ENCODE results near the gene CBX1.
A peak's percentile ranks its signal among the peaks of the same experiment; 100 is the strongest.
"Not testable (repeated sequence)": the region's sequence is repeated elsewhere in the genome, so short reads cannot be mapped to it uniquely, and the experiment has no call there.

The CBX1 gene

DNA sequence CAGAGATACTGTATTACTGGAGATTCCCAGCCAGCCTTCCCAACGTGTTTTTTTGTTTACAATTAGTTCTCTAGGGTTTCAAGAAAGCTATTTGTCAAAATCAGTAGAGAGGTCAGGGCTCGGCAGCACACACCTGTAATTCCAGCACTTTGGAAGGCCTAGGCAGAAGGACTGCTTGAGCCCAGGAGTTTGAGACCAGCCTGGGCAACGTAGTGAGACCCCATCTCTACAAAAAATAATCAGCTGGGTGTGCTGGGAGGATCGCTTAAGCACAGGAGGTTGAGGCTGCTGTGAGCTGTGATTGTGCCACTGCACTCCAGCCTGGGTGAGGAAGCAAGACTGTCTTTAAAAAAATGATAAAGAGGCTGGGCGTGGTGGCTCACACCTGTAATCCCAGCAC lies 19.4 kb downstream of the CBX1 start:
- TF ChIP-seq, protein P1, sequence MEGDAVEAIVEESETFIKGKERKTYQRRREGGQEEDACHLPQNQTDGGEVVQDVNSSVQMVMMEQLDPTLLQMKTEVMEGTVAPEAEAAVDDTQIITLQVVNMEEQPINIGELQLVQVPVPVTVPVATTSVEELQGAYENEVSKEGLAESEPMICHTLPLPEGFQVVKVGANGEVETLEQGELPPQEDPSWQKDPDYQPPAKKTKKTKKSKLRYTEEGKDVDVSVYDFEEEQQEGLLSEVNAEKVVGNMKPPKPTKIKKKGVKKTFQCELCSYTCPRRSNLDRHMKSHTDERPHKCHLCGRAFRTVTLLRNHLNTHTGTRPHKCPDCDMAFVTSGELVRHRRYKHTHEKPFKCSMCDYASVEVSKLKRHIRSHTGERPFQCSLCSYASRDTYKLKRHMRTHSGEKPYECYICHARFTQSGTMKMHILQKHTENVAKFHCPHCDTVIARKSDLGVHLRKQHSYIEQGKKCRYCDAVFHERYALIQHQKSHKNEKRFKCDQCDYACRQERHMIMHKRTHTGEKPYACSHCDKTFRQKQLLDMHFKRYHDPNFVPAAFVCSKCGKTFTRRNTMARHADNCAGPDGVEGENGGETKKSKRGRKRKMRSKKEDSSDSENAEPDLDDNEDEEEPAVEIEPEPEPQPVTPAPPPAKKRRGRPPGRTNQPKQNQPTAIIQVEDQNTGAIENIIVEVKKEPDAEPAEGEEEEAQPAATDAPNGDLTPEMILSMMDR (conservative IDR thresholded peaks at IDR 0.05; ENCODE audit: control insufficient read depth, insufficient read depth, low read depth, low read length) = no peak
- no peak for DNase-seq (ENCODE audit: low read depth)
- H3K4me3 ChIP-seq (ENCODE audit: control insufficient read depth, low read depth, low read length) = no peak overlapping the region

DNA sequence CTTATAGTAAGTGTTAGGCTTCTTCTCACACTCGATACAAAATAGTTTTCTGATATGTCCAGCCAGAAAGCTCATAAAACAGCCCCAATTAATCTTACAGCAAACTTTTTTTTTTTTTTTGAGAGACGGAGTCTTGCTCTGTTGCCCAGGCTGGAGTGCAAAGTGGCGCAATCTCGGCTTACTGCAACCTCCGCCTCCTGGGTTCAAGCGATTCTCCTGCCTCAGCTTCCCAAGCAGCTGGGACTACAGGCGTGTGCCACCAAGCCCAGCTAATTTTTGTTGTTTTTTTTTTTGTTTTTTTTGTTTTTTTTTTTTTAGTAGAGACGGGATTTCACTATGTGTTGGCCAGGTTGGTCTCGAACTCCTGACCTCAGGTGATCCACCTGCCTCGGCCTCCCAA lies 24.1 kb downstream of the CBX1 start:
- not testable (repeated sequence) for H3K4me3 ChIP-seq (ENCODE audit: control insufficient read depth, low read depth, low read length); DNase-seq (ENCODE audit: low read depth)

DNA sequence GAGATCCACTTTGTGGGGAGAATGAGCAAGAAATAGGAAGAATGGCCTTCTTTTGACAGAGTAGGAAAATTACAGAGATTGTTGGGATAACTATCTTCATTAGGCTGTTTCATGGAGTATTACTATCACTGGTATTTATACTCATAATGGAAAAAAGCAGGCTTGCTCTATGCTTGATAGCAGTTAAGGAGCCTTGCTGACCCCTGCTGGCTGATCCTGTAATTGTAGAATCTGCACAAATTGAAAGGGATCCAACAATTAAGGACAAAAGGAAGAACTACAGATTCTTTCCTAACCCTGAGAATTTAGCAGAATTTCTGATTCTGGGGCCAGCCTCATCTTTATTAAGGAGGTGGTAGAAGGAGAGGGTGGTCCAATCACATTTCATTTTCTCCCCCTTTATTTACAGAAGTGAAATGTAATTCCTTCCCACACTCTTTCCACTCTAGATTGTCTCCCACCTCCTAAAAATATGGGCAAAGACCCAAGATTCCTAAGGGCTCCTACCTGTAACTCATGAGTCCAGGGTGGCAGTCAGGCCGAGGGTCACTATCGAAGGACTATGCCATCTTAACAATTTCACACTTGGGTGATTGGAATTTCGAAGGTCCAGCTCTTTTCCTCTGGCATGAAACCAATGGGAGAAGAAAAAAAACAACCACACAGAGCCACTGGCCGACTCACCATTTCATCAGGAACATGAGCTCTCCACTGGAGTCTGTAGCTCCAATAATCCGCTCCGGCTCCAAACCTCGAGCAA lies 26.8 kb downstream of the CBX1 start:
- peak; percentile 84 for DNase-seq (ENCODE audit: low read depth)
- H3K4me3 ChIP-seq (ENCODE audit: control insufficient read depth, low read depth, low read length) = no peak overlapping the region
- TF ChIP-seq, protein P1 (conservative IDR thresholded peaks at IDR 0.05; ENCODE audit: control insufficient read depth, insufficient read depth, low read depth, low read length) = peak; percentile 90

DNA sequence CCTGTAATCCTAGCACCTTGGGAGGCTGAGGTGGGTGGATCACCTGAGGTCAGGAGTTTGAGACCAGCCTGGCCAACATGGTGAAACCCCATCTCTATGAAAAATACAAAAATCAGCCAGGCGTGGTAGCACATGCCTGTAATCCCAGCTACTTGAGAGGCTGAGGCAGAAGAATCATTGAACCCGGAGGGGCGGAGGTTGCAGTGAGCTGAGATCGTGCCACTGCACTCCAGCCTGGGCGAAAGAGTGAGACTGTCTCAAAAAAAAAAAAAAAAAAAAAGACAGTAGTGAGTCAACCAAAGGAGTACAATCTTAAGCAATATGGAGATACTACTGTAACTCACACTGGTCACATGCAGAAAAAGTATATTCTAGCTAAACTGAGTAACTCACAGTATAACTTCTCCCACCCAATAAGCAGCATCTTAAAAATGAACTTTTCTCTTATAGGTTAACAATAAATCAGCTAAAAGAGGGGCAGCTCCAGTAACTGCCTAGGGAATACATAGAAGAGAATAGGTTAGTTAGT lies 27.6 kb downstream of the CBX1 start:
- peak; percentile 41 for DNase-seq (ENCODE audit: low read depth)

DNA sequence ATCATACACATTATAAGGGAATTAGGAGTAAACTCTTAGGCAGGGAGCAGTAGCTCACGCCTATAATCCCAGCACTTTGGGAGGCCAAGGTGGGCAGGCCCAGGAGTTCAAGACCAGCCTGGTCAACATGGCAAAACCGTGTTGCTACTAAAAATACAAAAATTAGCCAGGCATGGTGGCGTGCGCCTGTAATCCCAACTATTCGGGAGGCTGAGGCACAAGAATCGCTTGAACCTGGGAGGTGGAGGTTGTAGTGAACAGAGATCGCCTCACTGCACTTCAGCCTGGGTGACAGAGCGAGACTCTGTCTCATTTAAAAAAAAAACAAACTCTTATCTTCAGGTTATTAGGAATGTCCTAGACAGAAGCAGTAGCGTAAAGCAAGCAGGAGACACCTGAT lies 28.5 kb downstream of the CBX1 start:
- DNase-seq (ENCODE audit: low read depth); H3K4me3 ChIP-seq (ENCODE audit: control insufficient read depth, low read depth, low read length): not testable (repeated sequence)

More for the DNA sequence above, 27.6 kb downstream of the CBX1 start:
- not testable (repeated sequence) for H3K4me3 ChIP-seq (ENCODE audit: control insufficient read depth, low read depth, low read length)

DNA sequence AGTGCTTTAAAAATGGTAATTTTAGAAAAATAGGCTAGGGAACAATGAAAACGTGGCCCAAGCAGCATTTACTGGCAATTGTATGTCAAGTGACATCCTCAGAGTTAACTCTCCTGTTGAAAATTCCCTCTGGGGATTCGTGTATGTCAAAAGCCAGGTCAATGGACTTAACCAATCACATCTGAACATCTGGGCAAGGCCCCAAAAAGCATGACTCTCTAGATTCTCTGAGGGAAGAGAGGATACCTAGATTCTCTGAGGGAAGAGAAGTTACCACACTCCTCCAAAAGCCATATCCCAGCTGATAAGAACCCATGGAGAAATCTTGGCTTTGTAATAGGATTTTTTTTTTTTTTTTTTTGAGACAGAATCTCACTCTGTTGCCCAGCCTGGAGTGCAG lies 29.6 kb downstream of the CBX1 start:
- DNase-seq (ENCODE audit: low read depth) = peak; percentile 69
- H3K4me3 ChIP-seq (ENCODE audit: control insufficient read depth, low read depth, low read length) = no peak overlapping the region
- TF ChIP-seq, protein P1 (conservative IDR thresholded peaks at IDR 0.05; ENCODE audit: control insufficient read depth, insufficient read depth, low read depth, low read length) = no peak

DNA sequence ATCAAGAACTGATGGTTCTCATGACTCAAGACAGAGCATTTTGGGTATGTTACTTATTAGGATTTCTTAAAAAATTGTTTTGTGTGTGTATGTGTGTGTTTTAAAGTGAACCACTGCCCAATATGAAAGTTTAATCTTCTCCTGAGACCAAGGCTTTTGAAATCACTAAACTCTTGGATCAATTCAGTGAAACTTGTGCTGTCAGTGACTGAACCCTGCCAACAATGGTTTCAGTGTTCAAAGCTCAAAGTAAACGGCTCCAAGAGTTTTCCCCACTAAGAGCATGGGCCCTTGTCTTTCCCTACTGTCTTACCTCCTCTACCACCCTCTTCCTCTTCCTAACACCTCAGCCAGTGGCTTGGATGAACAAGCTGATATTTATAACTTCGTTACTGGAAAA lies 31.1 kb downstream of the CBX1 start:
- H3K4me3 ChIP-seq (ENCODE audit: control insufficient read depth, low read depth, low read length) = no peak overlapping the region
- no peak for DNase-seq (ENCODE audit: low read depth)
- TF ChIP-seq, protein P1 (conservative IDR thresholded peaks at IDR 0.05; ENCODE audit: control insufficient read depth, insufficient read depth, low read depth, low read length) = no peak

DNA sequence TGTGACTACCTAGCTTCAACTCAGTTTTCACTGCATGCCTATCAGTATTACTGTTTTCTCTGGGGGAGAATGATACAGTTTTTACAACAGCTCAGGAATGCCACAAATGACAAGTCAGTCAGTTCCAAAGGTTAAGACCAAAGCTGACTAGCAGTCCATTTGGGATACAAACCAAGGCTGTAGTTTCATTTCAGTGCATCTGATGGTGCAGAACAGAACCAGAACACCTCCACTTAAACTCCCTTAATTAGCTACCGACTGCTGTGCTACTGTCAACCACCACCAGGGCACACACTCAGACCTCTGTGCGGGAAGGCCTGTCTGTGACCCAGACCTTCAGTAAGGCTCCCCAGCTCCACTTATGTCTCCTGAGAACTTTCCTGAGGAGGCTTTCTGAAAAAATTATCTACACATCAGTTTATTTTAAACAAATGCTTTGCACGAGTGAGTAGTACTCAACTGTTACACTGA lies 32.8 kb downstream of the CBX1 start:
- peak; percentile 60 for DNase-seq (ENCODE audit: low read depth)
- no peak overlapping the region for H3K4me3 ChIP-seq (ENCODE audit: control insufficient read depth, low read depth, low read length)
- TF ChIP-seq, protein P1 (conservative IDR thresholded peaks at IDR 0.05; ENCODE audit: control insufficient read depth, insufficient read depth, low read depth, low read length) = peak; percentile 58

DNA sequence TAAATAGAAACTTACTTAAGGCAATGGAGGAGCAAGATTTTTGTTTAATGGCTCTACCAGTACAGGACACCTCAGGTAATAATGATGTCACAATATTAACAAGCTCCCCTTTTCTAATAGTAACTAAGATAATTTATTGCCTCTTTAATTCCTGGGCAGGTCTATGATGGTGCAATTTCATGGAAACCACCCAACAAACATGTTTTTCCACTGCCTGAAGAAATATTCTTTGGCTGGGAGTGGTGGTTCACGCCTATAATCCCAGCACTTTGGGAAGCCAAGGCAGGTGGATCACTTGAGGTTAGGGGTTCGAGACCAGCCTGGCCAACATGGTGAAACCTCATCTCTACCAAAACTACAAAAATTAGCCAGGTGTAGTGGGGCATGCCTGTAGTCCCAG lies 33.5 kb downstream of the CBX1 start:
- peak; percentile 27 for DNase-seq (ENCODE audit: low read depth)
- H3K4me3 ChIP-seq (ENCODE audit: control insufficient read depth, low read depth, low read length) = not testable (repeated sequence)

Measured in fibroblast of mammary gland (primary cell).